H1 (cell line): ENCODE results near the gene GRXCR2. TPM values are rescaled to one million over a fixed set of nuclear protein-coding genes. Genes with fewer than 3 reads are reported as not detected.

Source experiments
- CTCF ChIA-PET: fragments of 300-600 bp; sonication (Branson Sonifier 250); formaldehyde crosslinking; loops from one replicate; lab custom pipeline; 2021; ENCODE audit not compliant: partially characterized antibody; lab: Charles Lee
- POLR2A ChIA-PET: fragments of 300-600 bp; sonication (Branson Sonifier 250); formaldehyde crosslinking; loops from one replicate; lab custom pipeline; 2021; ENCODE audit warnings: inconsistent platforms; ENCODE audit not compliant: partially characterized antibody; lab: Charles Lee
- DNase-seq, 2 experiments: peaks; one replicate each; pipeline versions ENCODE4 v3.0.0 to v3.0.0-alpha.2; 2010 to 2022; ENCODE audit warnings: low spot score in 2 of 2, low read depth in 1 of 2, mixed read lengths in 1 of 2
- FAIRE-seq: peaks from 2 replicates; lab custom pipeline; 2011; peaks lifted over from hg19 to GRCh38; lab: Jason Lieb, UNC
- H2AFZ ChIP-seq: 2 replicates; pipeline ENCODE4 v1.8.1; 2012; ENCODE audit warnings: low read length, inconsistent platforms
- H2AK5ac ChIP-seq: 2 replicates; pipeline ENCODE4 v1.6.1; 2013; ENCODE audit warnings: low read depth, low read length
- H2BK120ac ChIP-seq: replicated peaks from 2 replicates; pipeline ENCODE3; 2013; ENCODE audit warnings: low read depth, low read length, inconsistent platforms
- H2BK12ac ChIP-seq: 2 replicates; pipeline ENCODE4 v1.6.1; 2013; ENCODE audit warnings: low read depth, low read length
- H2BK15ac ChIP-seq: 2 replicates; pipeline ENCODE4 v1.6.1; 2013; ENCODE audit warnings: low read length
- H2BK20ac ChIP-seq: 2 replicates; pipeline ENCODE4 v1.6.1; 2013; ENCODE audit warnings: low read length
- H2BK5ac ChIP-seq: 2 replicates; pipeline ENCODE4 v1.6.1; 2013; ENCODE audit warnings: low read depth, low read length
- H3K14ac ChIP-seq: 2 replicates; pipeline ENCODE4 v1.6.1; 2013; ENCODE audit warnings: inconsistent platforms; ENCODE audit not compliant: insufficient read length
- H3K18ac ChIP-seq: 2 replicates; pipeline ENCODE4 v1.6.1; 2013; ENCODE audit warnings: low read length; ENCODE audit errors: extremely low read depth
- H3K23ac ChIP-seq: 2 replicates; pipeline ENCODE4 v1.6.1; 2013; ENCODE audit warnings: inconsistent platforms; ENCODE audit not compliant: insufficient read length
- H3K23me2 ChIP-seq: 2 replicates; pipeline ENCODE4 v1.6.1; 2013; ENCODE audit warnings: low read depth, low read length
- H3K27ac ChIP-seq: 2 replicates; pipeline ENCODE4 v1.6.1; 2011; ENCODE audit warnings: low read depth, low read length, inconsistent platforms
- H3K27me3 ChIP-seq, 4 experiments: replicated peaks in 1 of 4; 1 replicate in 1 of 4; 2 replicates in 3 of 4; pipeline versions ENCODE4 v1.6.1 to v1.8.1; 2011 to 2013; ENCODE audit warnings: low read length in 3 of 4, mild to moderate bottlenecking in 3 of 4, inconsistent platforms in 2 of 4, mixed read lengths in 2 of 4, moderate library complexity in 1 of 4; ENCODE audit not compliant: control insufficient read depth in 3 of 4, insufficient read depth in 3 of 4; ENCODE audit errors: extremely low read depth in 1 of 4
- H3K36me3 ChIP-seq, 4 experiments: 2 replicates each; pipeline versions ENCODE4 v1.6.1 to v1.8.1; 2011 to 2013; ENCODE audit warnings: mild to moderate bottlenecking in 4 of 4, low read length in 3 of 4, moderate library complexity in 2 of 4, control low read depth in 1 of 4, inconsistent platforms in 1 of 4; ENCODE audit not compliant: insufficient read depth in 4 of 4, control insufficient read depth in 2 of 4
- H3K4ac ChIP-seq: replicated peaks from 2 replicates; pipeline ENCODE3; 2013; ENCODE audit warnings: low read length, low read depth, mixed read lengths, inconsistent platforms; ENCODE audit not compliant: insufficient read length
- H3K4me1 ChIP-seq, 4 experiments: replicated peaks in 1 of 4; 1 replicate in 1 of 4; 2 replicates in 3 of 4; pipeline versions ENCODE4 v1.6.1 to v1.8.1; 2011 to 2013; ENCODE audit warnings: low read length in 3 of 4, inconsistent platforms in 2 of 4, mixed read lengths in 1 of 4; ENCODE audit not compliant: insufficient read depth in 4 of 4, control insufficient read depth in 3 of 4
- H3K4me2 ChIP-seq, 2 experiments: 2 replicates each; pipeline versions ENCODE4 v1.6.1 to v1.8.1; 2011 to 2013; ENCODE audit warnings: low read depth in 2 of 2, low read length in 2 of 2, control low read depth in 1 of 2, inconsistent platforms in 1 of 2, mild to moderate bottlenecking in 1 of 2; ENCODE audit not compliant: insufficient read depth in 1 of 2
- H3K4me3 ChIP-seq, 4 experiments: fragments of 200-600, 300-600 bp in 1 of 4; sonication (generic), shearing (Covaris generic), sonication (Bioruptor Twin) in 1 of 4; 2 replicates each; pipeline versions ENCODE4 v1.5.1 to v1.8.1; 2011 to 2016; ENCODE audit warnings: low read length in 4 of 4, low read depth in 3 of 4, control low read depth in 2 of 4, inconsistent platforms in 2 of 4, mild to moderate bottlenecking in 2 of 4, mixed read lengths in 1 of 4, moderate library complexity in 1 of 4; ENCODE audit not compliant: insufficient read depth in 2 of 4; ENCODE audit errors: extremely low read depth in 1 of 4
- H3K56ac ChIP-seq: replicated peaks from 2 replicates; pipeline ENCODE3; 2013; ENCODE audit warnings: low read depth, mild to moderate bottlenecking, mixed read lengths, low read length, inconsistent platforms; ENCODE audit not compliant: insufficient read length
- H3K79me1 ChIP-seq: 2 replicates; pipeline ENCODE4 v1.6.1; 2013; ENCODE audit warnings: low read depth, low read length, control low read depth
- H3K79me2 ChIP-seq, 2 experiments: 2 replicates each; pipeline versions ENCODE4 v1.6.1 to v1.8.1; 2012 to 2013; ENCODE audit warnings: low read length in 2 of 2, mild to moderate bottlenecking in 2 of 2, inconsistent platforms in 1 of 2; ENCODE audit not compliant: insufficient read depth in 2 of 2, control insufficient read depth in 1 of 2
- H3K9ac ChIP-seq, 4 experiments: replicated peaks in 1 of 4; 1 replicate in 1 of 4; 2 replicates in 3 of 4; pipeline versions ENCODE4 v1.6.1 to v1.8.1; 2011 to 2013; ENCODE audit warnings: low read depth in 3 of 4, low read length in 3 of 4, control low read depth in 2 of 4, mild to moderate bottlenecking in 2 of 4, moderate library complexity in 2 of 4, inconsistent platforms in 1 of 4; ENCODE audit errors: extremely low read depth in 1 of 4
- H3K9me3 ChIP-seq, 2 experiments: 2 replicates each; pipeline versions ENCODE4 v1.6.1 to v1.8.1; 2012 to 2013; ENCODE audit warnings: mild to moderate bottlenecking in 2 of 2, moderate library complexity in 2 of 2, control low read depth in 1 of 2, inconsistent platforms in 1 of 2, low read depth in 1 of 2, low read length in 1 of 2, mixed read lengths in 1 of 2; ENCODE audit not compliant: insufficient read depth in 2 of 2
- H4K20me1 ChIP-seq, 2 experiments: replicated peaks in 1 of 2; 2 replicates each; pipeline versions ENCODE3 to v1.8.1; 2011 to 2013; ENCODE audit warnings: inconsistent platforms in 2 of 2, low read length in 2 of 2, mild to moderate bottlenecking in 1 of 2; ENCODE audit not compliant: insufficient read depth in 2 of 2, control insufficient read depth in 1 of 2
- H4K5ac ChIP-seq: 2 replicates; pipeline ENCODE4 v1.6.1; 2013; ENCODE audit warnings: low read length, low read depth, mixed read lengths, inconsistent platforms; ENCODE audit not compliant: insufficient read length
- H4K8ac ChIP-seq: 2 replicates; pipeline ENCODE4 v1.8.0; 2013; ENCODE audit warnings: mild to moderate bottlenecking, moderate library complexity, low read length, inconsistent platforms; ENCODE audit not compliant: insufficient read depth; ENCODE audit errors: extremely low read depth
- H4K91ac ChIP-seq: replicated peaks from 2 replicates; pipeline ENCODE3; 2013; ENCODE audit warnings: low read length, mixed read lengths, inconsistent platforms; ENCODE audit not compliant: insufficient read length
- ATF2 ChIP-seq: IDR thresholded peaks from 2 replicates; pipeline ENCODE4 v1.6.1; 2012; ENCODE audit warnings: low read length, inconsistent platforms
- ATF3 ChIP-seq: IDR thresholded peaks from 2 replicates; pipeline ENCODE4 v1.6.1; 2011; ENCODE audit warnings: low read depth, mild to moderate bottlenecking, low read length; ENCODE audit not compliant: insufficient read depth
- CREB1 ChIP-seq: IDR thresholded peaks from 2 replicates; pipeline ENCODE4 v1.6.1; 2012; ENCODE audit warnings: inconsistent platforms
- POLR2A ChIP-seq, 2 experiments: IDR thresholded peaks; 1 replicate in 1 of 2; 2 replicates in 1 of 2; pipeline ENCODE4 v1.6.1; 2011; ENCODE audit warnings: low read depth in 2 of 2, low read length in 2 of 2, mild to moderate bottlenecking in 2 of 2; ENCODE audit errors: control extremely low read depth in 1 of 2
- POLR2AphosphoS5 ChIP-seq: IDR thresholded peaks from 2 replicates; pipeline ENCODE4 v1.6.1; 2011; ENCODE audit warnings: low read depth, low read length
- SIRT6 ChIP-seq: IDR thresholded peaks from one replicate; pipeline ENCODE4 v1.7.1; 2012; ENCODE audit warnings: low read length, inconsistent platforms
- SIX5 ChIP-seq: IDR thresholded peaks from 2 replicates; pipeline ENCODE4 v1.6.1; 2011; ENCODE audit warnings: mild to moderate bottlenecking, low read depth, low read length
- SP2 ChIP-seq: IDR thresholded peaks from 2 replicates; pipeline ENCODE4 v1.6.1; 2012; ENCODE audit warnings: mild to moderate bottlenecking, low read length, inconsistent platforms
- SUZ12 ChIP-seq: fragments of 200-600 bp; sonication (generic); IDR thresholded peaks from 2 replicates; pipeline ENCODE4 v1.6.1; 2012; ENCODE audit warnings: mild to moderate bottlenecking, inconsistent platforms, low read length, moderate library complexity, mixed read lengths
- TBP ChIP-seq: IDR thresholded peaks from 2 replicates; pipeline ENCODE4 v1.6.1; 2011; ENCODE audit warnings: low read depth, low read length, improper control_type of control experiment
- TEAD4 ChIP-seq: IDR thresholded peaks from 2 replicates; pipeline ENCODE4 v1.6.1; 2012; ENCODE audit warnings: low read depth, low read length, inconsistent platforms, mixed read lengths
- WGBS, 2 experiments: shearing (Covaris generic) in 1 of 2; methylation state at CpG; one replicate each; pipeline versions ENCODE4 v1.1.6 to v1.1.7; 2013 to 2015; ENCODE audit warnings: low lambda C conversion rate in 2 of 2, mixed read lengths in 2 of 2, inconsistent platforms in 1 of 2, low coverage in 1 of 2, missing lambda C conversion rate in 1 of 2; ENCODE audit not compliant: insufficient replicate concordance in 2 of 2, insufficient coverage in 1 of 2, insufficient read length in 1 of 2; ENCODE audit errors: extremely low coverage in 1 of 2, missing lambda C conversion rate in 1 of 2; 5-methylcytosine and 5-hydroxymethylcytosine counted together
- polyA plus RNA-seq, 7 experiments: library from polyadenylated mRNA; depleted of rRNA in 3 of 7; stranded (reverse) in 5 of 7; unstranded in 2 of 7; fragments of >200 nt in 5 of 7; fragments of 200-250 nt in 2 of 7; gene quantifications; 1 replicate in 5 of 7; 2 replicates in 1 of 7; 4 replicates in 1 of 7; pipeline versions ENCODE4 v1.2.1 to v1.2.3, GENCODE V29; 2011 to 2013; ENCODE audit warnings: missing spikeins in 2 of 7, mixed read lengths in 2 of 7
- total RNA-seq: library from RNA; stranded (reverse); fragmentation: NEBNext Ultra II Directional; extraction: Animal tissue kit (Norgen Biotek cat#: 25700); gene quantifications from 2 replicates; pipeline ENCODE4 v1.2.1, GENCODE V29; 2021

The GRXCR2 gene
- total and polyA plus RNA-seq, 2 of the 8 experiments (the other 6 are each of a cell fraction or from before 2014, with no cell fraction given), result not detected

- Histone ChIP-seq H2AK5ac (no peak overlapping the region), H2BK120ac (no peak overlapping the region), H3K56ac (no peak overlapping the region), H3K18ac (no peak overlapping the region), H4K8ac (no peak overlapping the region), H3K4me1 (no peaks in the 10 kb centered on the region), H3K23me2 (no peaks in the 10 kb centered on the region), H3K4me3 (no peak overlapping the region), H3K9me3 (no peaks in the 10 kb centered on the region), H3K4ac (no peak overlapping the region), H2BK12ac (no peak overlapping the region), H3K36me3 (no peaks in the 10 kb centered on the region), H3K79me1 (no peaks in the 10 kb centered on the region), H4K20me1 (no peaks in the 10 kb centered on the region), H3K4me2 (no peak overlapping the region), H4K91ac (no peak overlapping the region), H3K14ac (no peak overlapping the region), H4K5ac (no peak overlapping the region), H2BK15ac (no peak overlapping the region), H2BK20ac (no peak overlapping the region), H3K23ac (no peak overlapping the region), H2BK5ac (no peak overlapping the region), H2AFZ (no peak overlapping the region), H3K79me2 (no peaks in the 10 kb centered on the region), H3K27ac (no peak overlapping the region), H3K9ac (no peak overlapping the region), H3K27me3 (no peaks in the 10 kb centered on the region)
- ChIA-PET CTCF (interaction anchor here (1.1 to 2.4 kb wide), 2 partner anchors 39 to 204 kb away, joined by 3 to 6 read pairs; no protein-coding TSS in a partner anchor), POLR2A (no interaction called here)
- WGBS, 2 experiments, result 91% methylated on average over 1 of the region's 1 CpG; no CpG with 5 or more reads in 1 of the 2 experiments
- DNase-seq (no peak), FAIRE-seq (no peak)
- TF ChIP-seq POLR2A (IDR thresholded peaks at IDR 0.05; ENCODE audit: control extremely low read depth in 1 of 2, low read depth in 2 of 2, low read length in 2 of 2) (no peak), SIX5 (no peak), SUZ12 (no peak), SP2 (no peak), CREB1 (no peak), TEAD4 (no peak), TBP (no peak), POLR2AphosphoS5 (no peak), ATF2 (no peak), SIRT6 (no peak), ATF3 (no peak)
Observed at GRCh38 chr5:145848854-145849253, 24.0 kb downstream of the GRXCR2 start.
